ENCODE data around the gene AMT. TPM values are rescaled to one million over a fixed set of nuclear protein-coding genes. Genes with fewer than 3 reads are reported as not detected.

The AMT gene
- total RNA-seq: 0.62 TPM

GRCh38 chr3:49422379-49423248 lies at the start of gene AMT:
TSS of gene AMT (minus strand) at chr3:49422473. CDS start at chr3:49422450, 23 bp downstream.
- no peak for DNase-seq

GRCh38 chr3:49470714-49471420 lies 48.6 kb upstream of the AMT start:
- DNase-seq: peak; percentile 69

GRCh38 chr3:49469936-49470713 lies 47.9 kb upstream of the AMT start, which contains the start of gene DAG1:
TSS of gene DAG1 (plus strand) at chr3:49470267. CDS start at chr3:49510535, 40,268 bp downstream.
- peak; percentile 96 for DNase-seq

- DNase-seq: peak; percentile 47
These were observed 47.0 kb upstream of the AMT start for GRCh38 chr3:49469037-49469935.

- DNase-seq: no peak
These were observed 43.8 kb upstream of the AMT start for GRCh38 chr3:49466085-49466484.

GRCh38 chr3:49465270-49466034 lies 43.2 kb upstream of the AMT start:
- no peak for DNase-seq

GRCh38 chr3:49462222-49462621 lies 39.9 kb upstream of the AMT start:
- no peak for DNase-seq

GRCh38 chr3:49461443-49462171 lies 39.3 kb upstream of the AMT start:
- DNase-seq: no peak

- DNase-seq: no peak
These were observed 38.7 kb upstream of the AMT start for GRCh38 chr3:49460956-49461355.

GRCh38 chr3:49460188-49460890 lies 38.1 kb upstream of the AMT start:
- DNase-seq: no peak

- no peak for DNase-seq
These were observed 34.2 kb upstream of the AMT start for GRCh38 chr3:49456466-49456865.

- no peak for DNase-seq
These were observed 32.8 kb upstream of the AMT start for GRCh38 chr3:49454898-49455681.

GRCh38 chr3:49454458-49454857 lies 32.2 kb upstream of the AMT start:
- no peak for DNase-seq

- DNase-seq: no peak
These were observed 31.3 kb upstream of the AMT start for GRCh38 chr3:49453621-49454020.

- no peak for DNase-seq
These were observed 23.1 kb upstream of the AMT start for GRCh38 chr3:49445391-49445790.

GRCh38 chr3:49434731-49435130 lies 12.5 kb upstream of the AMT start:
- no peak for DNase-seq

GRCh38 chr3:49428752-49429080 lies 6.4 kb upstream of the AMT start:
- no peak for DNase-seq

GRCh38 chr3:49427586-49427985 lies 5.3 kb upstream of the AMT start:
- DNase-seq: no peak

- DNase-seq: no peak
These were observed 2.5 kb upstream of the AMT start for GRCh38 chr3:49424816-49425215.
